ENCODE measurements around the gene NAA80.
A peak's percentile ranks its signal among the peaks of the same experiment; 100 is the strongest.
"Not testable (repeated sequence)": the region's sequence is repeated elsewhere in the genome, so short reads cannot be mapped to it uniquely, and the experiment has no call there.

The NAA80 gene

GRCh38 chr3:50312041-50312440 lies 12.8 kb upstream of the NAA80 start:
- DNase-seq, result not testable (repeated sequence)

DNA sequence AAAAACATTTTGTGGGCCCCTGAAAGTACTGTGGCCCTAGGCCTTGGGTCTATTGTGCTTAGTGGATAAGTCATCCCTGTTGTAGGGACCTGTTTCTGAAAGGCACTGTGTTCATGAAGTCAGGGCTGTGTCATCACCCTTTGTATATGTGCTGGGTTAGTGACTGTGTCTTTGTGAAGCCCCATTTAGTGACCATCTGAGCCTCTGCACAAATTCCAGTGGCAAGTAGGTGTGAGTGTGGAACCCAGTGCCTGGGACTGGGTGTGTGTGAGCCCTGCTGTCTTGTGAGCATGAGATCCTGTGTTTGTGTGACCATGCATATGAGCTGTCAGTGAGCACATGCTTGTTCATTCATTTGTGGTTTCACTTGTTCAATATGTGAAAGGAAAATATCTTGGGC lies 5.4 kb upstream of the NAA80 start:
- DNase-seq, result no peak

- no peak for DNase-seq
Measured at GRCh38 chr3:50303013-50303815, 4.0 kb upstream of the NAA80 start, which contains the start of gene HYAL1. Gene HYAL1 (minus strand): TSS chr3:50303574. CDS start chr3:50302956, 618 bp downstream.

DNA sequence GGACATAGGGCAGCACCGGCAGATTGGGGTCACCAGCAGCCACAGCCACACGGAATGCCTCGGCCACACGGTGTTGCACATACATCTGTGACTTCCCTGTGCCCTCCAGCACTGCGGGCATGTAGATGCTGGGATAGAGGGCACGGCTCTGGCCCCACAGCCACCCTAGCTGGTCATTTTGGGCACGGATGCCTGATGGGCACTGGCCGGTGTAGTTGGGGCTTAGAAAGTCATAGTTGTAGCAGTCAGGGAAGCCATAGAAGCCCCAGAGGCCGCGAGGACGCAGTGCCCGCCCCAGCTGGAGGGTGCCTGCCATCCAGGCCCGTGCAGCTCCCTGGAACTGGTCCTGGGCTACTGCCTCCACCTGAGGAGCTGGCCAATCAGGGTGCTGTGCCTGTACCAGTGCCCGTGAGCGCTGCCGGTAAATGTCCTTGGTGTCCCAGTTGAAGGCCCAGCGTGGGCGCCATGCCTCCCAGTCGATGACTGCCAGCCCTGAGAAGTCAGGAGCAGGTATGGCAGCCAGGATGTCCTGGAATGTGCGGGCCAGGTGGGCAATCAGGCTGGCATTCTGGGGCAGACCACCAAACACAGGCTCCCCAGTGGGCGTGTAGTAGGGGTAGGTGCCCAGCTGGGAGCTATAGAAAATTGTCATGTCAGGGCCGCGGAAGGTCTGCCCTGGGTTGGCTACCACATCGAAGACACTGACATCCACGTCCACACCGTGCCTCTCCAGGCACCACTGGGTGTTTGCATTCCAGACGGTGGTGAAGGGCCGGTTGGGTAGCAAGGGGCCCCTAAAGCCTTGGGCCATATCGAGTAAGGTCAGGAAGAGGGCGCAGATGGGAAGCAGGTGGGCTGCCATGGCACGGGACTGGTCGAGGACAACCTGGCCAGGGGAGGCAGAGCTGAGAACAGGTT lies 3.1 kb upstream of the NAA80 start:
- DNase-seq, result no peak

DNA sequence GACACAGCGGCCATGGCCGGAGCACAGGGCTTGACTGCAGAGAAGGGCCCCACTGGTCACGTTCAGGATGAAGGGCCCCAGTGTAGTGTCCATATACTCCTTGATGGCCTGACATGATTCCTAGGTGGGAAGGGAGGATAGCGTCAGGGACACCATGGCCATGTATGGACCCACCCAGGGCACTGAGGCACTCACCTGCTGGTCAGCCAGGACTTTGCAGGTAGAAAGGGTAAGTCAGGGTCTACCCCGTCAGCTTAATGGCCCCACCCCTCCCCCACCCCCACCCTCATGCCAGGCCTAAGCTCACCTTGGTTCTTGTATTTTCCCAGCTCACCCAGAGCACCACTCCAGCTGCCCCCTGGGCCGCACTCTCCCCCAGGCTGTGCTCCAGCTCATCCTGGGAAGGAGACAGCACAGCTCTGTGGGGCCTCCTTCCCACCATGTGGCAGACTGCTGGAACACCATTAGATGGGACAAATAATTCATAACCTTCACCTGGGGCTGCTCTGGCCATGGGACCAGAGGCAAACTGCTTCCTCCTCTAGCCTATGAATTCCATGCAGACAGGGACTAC lies 1.6 kb upstream of the NAA80 start:
- DNase-seq, result no peak

GRCh38 chr3:50299929-50300680 lies 900 bp upstream of the NAA80 start:
- no peak for DNase-seq

DNA sequence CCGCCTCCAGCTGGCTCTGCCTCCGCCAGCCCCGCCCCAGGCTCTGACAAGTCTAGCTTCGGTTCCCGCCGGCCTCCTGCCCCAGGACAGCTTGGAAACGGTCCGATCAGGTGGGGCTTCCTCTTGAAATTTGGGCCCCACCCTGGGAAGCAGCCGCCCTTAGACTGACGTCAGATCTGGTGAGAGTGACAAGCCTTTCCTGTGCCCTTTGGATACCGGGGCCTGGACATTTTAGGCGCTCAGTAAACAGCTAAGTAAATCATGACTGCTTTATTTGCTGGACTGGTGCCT lies 378 bp upstream of the NAA80 start:
- DNase-seq, result no peak

GRCh38 chr3:50297896-50298725 lies 1.1 kb downstream of the NAA80 start:
- no peak for DNase-seq

DNA sequence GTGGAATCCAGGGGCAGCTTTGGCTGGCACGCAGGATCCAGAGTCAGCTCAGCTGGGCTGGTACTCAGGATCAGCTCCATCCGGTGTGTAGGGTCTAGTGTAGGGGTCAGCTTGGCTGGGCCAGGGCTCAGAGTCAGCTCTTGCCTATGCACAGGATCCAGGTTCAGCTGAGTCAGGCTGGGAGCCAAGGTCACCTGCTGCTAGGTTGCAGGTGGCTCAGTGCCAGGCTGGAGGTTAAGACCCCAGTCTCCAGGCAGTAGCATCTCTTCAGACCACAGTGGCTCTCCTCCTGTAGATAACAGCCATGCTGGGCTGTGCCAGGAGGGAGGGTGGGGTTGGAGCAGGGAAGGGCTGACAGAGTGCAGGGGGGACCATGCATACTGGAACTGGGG lies 1.8 kb downstream of the NAA80 start:
- no peak for DNase-seq

- no peak for DNase-seq
Measured at GRCh38 chr3:50296721-50297383, 2.4 kb downstream of the NAA80 start.

- DNase-seq, result no peak
Measured at GRCh38 chr3:50295553-50296431, 3.4 kb downstream of the NAA80 start.

- no peak for DNase-seq
Measured at GRCh38 chr3:50294492-50295403, 4.5 kb downstream of the NAA80 start.

DNA sequence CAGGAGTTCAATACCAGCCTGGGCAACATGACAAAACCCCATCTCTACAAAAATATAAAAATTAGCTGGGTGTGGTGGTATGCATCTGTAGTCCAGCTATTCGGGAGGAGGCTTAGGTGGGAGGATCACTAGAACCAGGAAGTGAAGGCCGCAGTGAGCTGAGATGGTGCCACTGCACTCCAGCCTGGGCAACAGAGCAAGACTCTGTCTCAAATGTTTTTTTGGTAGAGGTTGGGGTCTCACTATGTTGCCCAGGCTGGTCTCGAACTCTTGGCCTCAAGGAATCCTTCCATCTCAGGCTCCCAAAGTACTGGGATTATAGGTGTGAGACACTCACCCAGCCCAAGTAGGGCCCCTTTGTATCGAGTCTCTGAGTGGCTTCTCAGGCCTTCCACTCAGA lies 5.1 kb downstream of the NAA80 start:
- DNase-seq, result no peak

DNA sequence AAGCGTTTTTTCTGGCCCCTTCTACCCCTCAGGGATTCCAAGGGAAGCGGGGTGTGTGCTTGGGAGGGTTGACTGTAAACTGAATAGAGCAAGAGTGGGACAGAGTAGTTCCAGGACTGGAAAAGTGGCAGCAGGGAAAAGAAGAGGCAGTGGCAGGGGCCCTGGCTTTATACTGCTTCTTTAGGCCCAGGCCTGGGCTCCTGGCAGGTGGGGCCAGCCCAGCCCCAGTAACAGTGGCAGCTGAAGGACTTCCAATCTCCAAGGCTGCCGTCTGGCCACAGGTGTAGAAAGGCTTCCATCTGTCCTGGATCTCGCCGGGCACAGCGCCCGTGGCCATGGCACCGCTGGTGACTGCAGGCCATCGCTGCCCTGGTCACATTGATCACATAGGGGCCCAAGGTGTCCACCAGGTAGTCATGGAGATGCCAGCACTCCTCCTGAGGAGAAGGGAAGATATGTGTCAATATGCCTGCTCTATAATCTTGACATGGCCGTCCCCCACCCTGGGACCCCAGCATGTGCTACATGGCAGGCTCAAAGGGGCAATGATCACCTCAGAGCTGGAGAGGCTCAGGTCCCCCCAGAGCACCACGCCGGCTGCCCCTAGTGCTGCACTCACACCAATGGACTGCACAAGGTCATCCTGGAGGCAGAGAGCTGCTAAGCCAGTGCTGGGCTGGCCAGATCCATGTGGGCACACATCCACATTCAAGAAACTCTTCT lies 6.0 kb downstream of the NAA80 start:
- DNase-seq, result no peak

DNA sequence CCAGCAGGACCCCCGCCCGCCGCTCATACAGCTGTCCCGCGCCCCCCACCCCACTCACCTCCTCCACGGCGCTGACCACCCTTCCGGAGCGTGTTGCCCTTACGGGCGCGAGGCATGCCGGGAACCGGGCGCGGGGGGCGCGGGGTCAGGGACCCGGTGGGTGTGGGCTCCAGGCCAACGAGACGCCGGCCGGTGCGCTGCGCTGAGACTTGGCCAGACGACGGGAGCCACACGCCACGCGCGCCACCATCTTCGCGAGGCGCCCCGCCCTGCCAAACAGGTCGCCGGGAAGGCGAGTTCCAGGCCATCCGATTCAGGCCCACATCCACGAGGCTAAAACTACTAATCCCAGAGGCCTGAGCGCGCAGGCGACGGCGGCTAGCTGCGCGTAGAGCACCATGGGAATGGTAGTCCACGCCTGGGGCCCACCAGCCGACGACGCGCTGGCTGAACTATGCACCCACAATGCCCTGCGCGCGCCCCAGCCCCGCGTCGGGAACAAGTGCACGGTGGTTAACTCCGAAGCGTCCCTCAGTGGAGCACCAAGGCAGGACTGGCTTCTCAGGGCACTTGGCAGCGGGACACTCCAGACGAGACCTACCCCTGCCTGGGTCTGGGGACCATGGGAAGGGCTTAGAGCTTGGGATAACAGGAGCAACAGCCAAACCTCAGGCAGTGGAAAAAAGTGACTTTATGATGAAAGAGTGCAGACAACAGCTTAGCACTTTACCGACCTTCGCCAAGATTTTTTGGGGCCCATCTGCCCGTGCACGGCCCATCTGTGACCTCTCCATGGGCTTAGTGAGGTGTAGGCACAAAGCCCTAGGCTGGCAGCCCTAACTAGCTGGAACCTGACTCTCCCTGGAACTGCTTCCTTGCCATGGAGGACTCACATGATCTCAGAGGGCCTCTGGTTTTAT lies 6.8 kb downstream of the NAA80 start, which contains the start of gene IFRD2:
Gene IFRD2 (minus strand): TSS at position 271 of the 920 bp plus-strand sequence. CDS start 155 bp downstream, at position 116.
- DNase-seq, result peak; percentile 93 to 96

- no peak for DNase-seq
Measured at GRCh38 chr3:50290161-50290641, 9.0 kb downstream of the NAA80 start.

DNA sequence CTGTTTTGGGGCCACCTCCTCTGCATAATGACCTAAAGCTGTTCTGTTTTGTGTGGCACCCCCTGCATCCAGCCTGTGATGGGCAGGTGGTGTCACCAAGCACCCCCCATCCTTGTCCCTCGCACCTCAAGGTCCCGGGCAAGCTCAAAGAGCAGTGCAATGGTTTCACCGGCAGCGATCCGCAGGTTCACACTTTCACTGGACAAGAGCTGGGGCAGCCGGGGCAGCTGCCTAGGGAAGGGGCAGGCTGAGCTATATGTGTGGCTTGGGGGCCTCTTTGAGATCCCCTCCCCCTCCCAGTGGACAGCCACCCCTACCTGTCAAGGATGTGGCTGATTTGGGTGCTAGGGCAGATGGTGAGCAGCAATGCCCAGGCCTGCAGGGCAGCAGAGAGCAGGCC lies 10.1 kb downstream of the NAA80 start:
- no peak for DNase-seq
